Skin epidermis (tissue), 12 donors: ENCODE data around the gene TRPM3.

Experiments
- H3K27ac ChIP-seq, 21 experiments: fragments of 200-600 bp; sonication (generic) in 11 of 21; one replicate each; pipeline ENCODE4 v1.5.0; 2020; ENCODE audit warnings: mild to moderate bottlenecking in 3 of 21, inconsistent platforms in 2 of 21, moderate library complexity in 2 of 21
- H3K4me3 ChIP-seq, 7 experiments: fragments of 200-600 bp; sonication (generic) in 2 of 7; one replicate each; pipeline ENCODE4 v1.5.0; 2020; ENCODE audit warnings: inconsistent platforms in 2 of 7, mild to moderate bottlenecking in 2 of 7, moderate library complexity in 1 of 7

The TRPM3 gene

GRCh38 chr9:70574151-70574837, 547.1 kb downstream of the TRPM3 start:
- Histone ChIP-seq H3K4me3 (no peak overlapping the region), H3K27ac (peak overlapping the region in 4 of 21 experiments; percentile 1 to 20 (median 13))

GRCh38 chr9:70573308-70573707, 548.1 kb downstream of the TRPM3 start:
- Histone ChIP-seq H3K4me3 (no peak overlapping the region), H3K27ac (peak overlapping the region in 2 of 21 experiments; percentile 1 to 27)

- Histone ChIP-seq H3K4me3 (no peak overlapping the region), H3K27ac (no peak overlapping the region)
These were observed 550.2 kb downstream of the TRPM3 start for GRCh38 chr9:70571258-70571657.

- H3K4me3 ChIP-seq = no peak overlapping the region
- no peak overlapping the region for H3K27ac ChIP-seq
These were observed 551.6 kb downstream of the TRPM3 start for GRCh38 chr9:70569791-70570190.

GRCh38 chr9:70569070-70569772, 552.2 kb downstream of the TRPM3 start:
- Histone ChIP-seq H3K4me3 (no peak overlapping the region), H3K27ac (peak overlapping the region in 6 of 21 experiments; percentile 10 to 59 (median 28))

- H3K27ac ChIP-seq = peak overlapping the region in 3 of 21 experiments; percentile 33 to 63 (median 43)
- H3K4me3 ChIP-seq = no peak overlapping the region
These were observed 553.9 kb downstream of the TRPM3 start for GRCh38 chr9:70567511-70567910.

- Histone ChIP-seq H3K4me3 (no peak overlapping the region), H3K27ac (no peak overlapping the region)
These were observed 554.7 kb downstream of the TRPM3 start for GRCh38 chr9:70566751-70567150.

- H3K27ac ChIP-seq = no peak overlapping the region
These were observed 555.4 kb downstream of the TRPM3 start for GRCh38 chr9:70566066-70566465.

GRCh38 chr9:70564468-70565335, 556.7 kb downstream of the TRPM3 start:
- peak overlapping the region in 20 of 21 experiments; percentile 35 to 88 (median 79) for H3K27ac ChIP-seq
- no peak overlapping the region for H3K4me3 ChIP-seq

More at GRCh38 chr9:70566066-70566465, 555.4 kb downstream of the TRPM3 start:
- H3K4me3 ChIP-seq = no peak overlapping the region

GRCh38 chr9:70563431-70564204, 557.8 kb downstream of the TRPM3 start:
- no peak overlapping the region for H3K4me3 ChIP-seq
- peak overlapping the region in 20 of 21 experiments; percentile 39 to 88 (median 79) for H3K27ac ChIP-seq

GRCh38 chr9:70563010-70563409, 558.4 kb downstream of the TRPM3 start:
- Histone ChIP-seq H3K27ac (peak overlapping the region in 20 of 21 experiments; percentile 37 to 88 (median 79)), H3K4me3 (no peak overlapping the region)

GRCh38 chr9:70561786-70562395, 559.5 kb downstream of the TRPM3 start:
- peak overlapping the region in 18 of 21 experiments; percentile 3 to 88 (median 80) for H3K27ac ChIP-seq

GRCh38 chr9:70561111-70561510, 560.3 kb downstream of the TRPM3 start:
- H3K27ac ChIP-seq = peak overlapping the region in 12 of 21 experiments; percentile 23 to 88 (median 68)
- H3K4me3 ChIP-seq = no peak overlapping the region

More at GRCh38 chr9:70561786-70562395, 559.5 kb downstream of the TRPM3 start:
- no peak overlapping the region for H3K4me3 ChIP-seq

- Histone ChIP-seq H3K27ac (no peak overlapping the region), H3K4me3 (no peak overlapping the region)
These were observed 562.3 kb downstream of the TRPM3 start for GRCh38 chr9:70559102-70559501.

GRCh38 chr9:70557661-70558369, 563.6 kb downstream of the TRPM3 start:
- no peak overlapping the region for H3K4me3 ChIP-seq
- H3K27ac ChIP-seq = no peak overlapping the region

- Histone ChIP-seq H3K27ac (no peak overlapping the region), H3K4me3 (no peak overlapping the region)
These were observed 564.6 kb downstream of the TRPM3 start for GRCh38 chr9:70556771-70557170.

GRCh38 chr9:70554881-70555280, 566.5 kb downstream of the TRPM3 start:
- H3K27ac ChIP-seq = peak overlapping the region in 2 of 21 experiments; percentile 1 to 25
- H3K4me3 ChIP-seq = no peak overlapping the region
